GM18873 (cell line): Measurements from ENCODE around the gene ARHGAP6.

Experiments
- ATAC-seq: cut with Tn5 transposase; IDR thresholded peaks from one replicate; pipeline ENCODE4 v1.9.1; 2021; ENCODE audit warnings: mild to moderate bottlenecking, moderate library complexity, moderate number of reproducible peaks; ENCODE audit not compliant: unreplicated experiment, low FRiP score

ARHGAP6 gene

DNA sequence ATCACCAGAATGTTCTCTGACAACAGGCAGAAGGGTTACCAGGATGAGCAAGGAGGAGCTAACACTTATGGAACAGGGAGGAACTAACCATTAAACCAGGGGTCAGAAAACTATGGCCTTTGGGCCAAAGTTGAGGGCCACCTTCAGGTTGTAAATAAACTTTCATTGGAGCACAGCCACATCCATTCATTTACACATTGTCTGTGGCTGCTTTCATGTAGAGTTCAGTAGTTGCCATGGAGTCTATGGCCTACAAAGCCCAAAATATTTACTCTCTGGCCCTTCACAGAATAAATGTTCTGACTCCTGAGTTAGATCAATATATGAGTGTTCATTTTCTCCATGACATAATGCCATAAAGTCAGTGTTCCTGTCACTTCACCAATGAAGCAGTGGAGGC, 567.8 kb downstream of the ARHGAP6 start:
- ATAC-seq: no peak

DNA sequence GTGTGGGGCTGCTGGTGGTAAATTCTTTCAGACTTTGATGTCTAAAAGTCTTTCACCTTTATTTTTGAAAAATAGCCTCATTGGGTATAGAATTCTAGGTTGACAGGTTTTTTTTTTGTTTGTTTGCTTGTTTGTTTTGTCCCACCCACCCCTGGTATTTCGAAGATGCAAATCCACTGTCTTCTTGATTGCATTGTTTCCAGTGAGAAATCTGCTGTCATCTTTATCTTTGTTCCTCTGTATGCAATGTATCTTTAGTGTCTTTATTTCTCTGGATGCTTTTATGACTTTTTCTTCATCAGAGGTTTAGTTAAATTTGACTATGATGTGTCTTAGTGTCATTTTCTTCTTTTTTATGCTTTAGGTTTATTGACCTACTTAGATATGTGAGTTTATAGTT, 575.9 kb downstream of the ARHGAP6 start:
- no peak for ATAC-seq
